ENCODE data around the gene TMEM120A. TPM values are rescaled to one million over a fixed set of nuclear protein-coding genes. Genes with fewer than 3 reads are reported as not detected.

Gene TMEM120A
- total and polyA plus RNA-seq, 2 experiments from 2014 or later = 12.7 to 22.3 TPM

GRCh38 chr7:75969704-75970498 is 24.5 kb downstream of the TMEM120A start:
- Mint-ChIP-seq H3K36me3 (ENCODE audit: low read depth) (peaks cover 25% of the 10 kb centered on the region), H3K4me3 (no peak overlapping the region), H3K27me3 (ENCODE audit: insufficient read depth, low read depth, poor library complexity) (peaks cover 6% of the 10 kb centered on the region)

More at GRCh38 chr7:75969704-75970498, 24.5 kb downstream of the TMEM120A start:
- Histone ChIP-seq H3K36me3 (ENCODE audit: insufficient read depth) (peaks cover 8% of the 10 kb centered on the region; the same call in 1 of the 2 replicates), H3K9me2 (ENCODE audit: insufficient read depth) (no peaks in the 10 kb centered on the region), H3K79me2 (replicated peaks; ENCODE audit: insufficient read depth) (0 out of 2 replicates have a peak, but pooled peaks cover 2% of the 10 kb centered on the region), H3K4me1 (ENCODE audit: insufficient read depth) (no peaks in the 10 kb centered on the region), H3K4me2 (no peak overlapping the region), H2AFZ (no peak overlapping the region), H3K27me3 (ENCODE audit: insufficient read depth) (no peaks in the 10 kb centered on the region), H4K20me1 (replicated peaks; ENCODE audit: insufficient read depth) (no peaks in the 10 kb centered on the region), H3K4me3 (no peak overlapping the region), H3K27ac (ENCODE audit: low read depth) (no peak overlapping the region), H3F3A (replicated peaks; ENCODE audit: low read depth) (no peaks in the 10 kb centered on the region)
- TF ChIP-seq, protein P1, sequence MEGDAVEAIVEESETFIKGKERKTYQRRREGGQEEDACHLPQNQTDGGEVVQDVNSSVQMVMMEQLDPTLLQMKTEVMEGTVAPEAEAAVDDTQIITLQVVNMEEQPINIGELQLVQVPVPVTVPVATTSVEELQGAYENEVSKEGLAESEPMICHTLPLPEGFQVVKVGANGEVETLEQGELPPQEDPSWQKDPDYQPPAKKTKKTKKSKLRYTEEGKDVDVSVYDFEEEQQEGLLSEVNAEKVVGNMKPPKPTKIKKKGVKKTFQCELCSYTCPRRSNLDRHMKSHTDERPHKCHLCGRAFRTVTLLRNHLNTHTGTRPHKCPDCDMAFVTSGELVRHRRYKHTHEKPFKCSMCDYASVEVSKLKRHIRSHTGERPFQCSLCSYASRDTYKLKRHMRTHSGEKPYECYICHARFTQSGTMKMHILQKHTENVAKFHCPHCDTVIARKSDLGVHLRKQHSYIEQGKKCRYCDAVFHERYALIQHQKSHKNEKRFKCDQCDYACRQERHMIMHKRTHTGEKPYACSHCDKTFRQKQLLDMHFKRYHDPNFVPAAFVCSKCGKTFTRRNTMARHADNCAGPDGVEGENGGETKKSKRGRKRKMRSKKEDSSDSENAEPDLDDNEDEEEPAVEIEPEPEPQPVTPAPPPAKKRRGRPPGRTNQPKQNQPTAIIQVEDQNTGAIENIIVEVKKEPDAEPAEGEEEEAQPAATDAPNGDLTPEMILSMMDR (conservative IDR thresholded peaks at IDR 0.05; ENCODE audit: low read depth in 2 of 2) = no peak
- no peak for TF ChIP-seq ZNF462 (CRISPR knock-in tag; IDR thresholded peaks at IDR 0.05)
- no peak for TF ChIP-seq CREB1 (CRISPR knock-in tag; IDR thresholded peaks at IDR 0.05; ENCODE audit: low read depth)
- no peak for TF ChIP-seq REST (IDR thresholded peaks at IDR 0.05; ENCODE audit: unreplicated experiment)
- TF ChIP-seq ZNF331 (CRISPR knock-in tag; IDR thresholded peaks at IDR 0.05; ENCODE audit: low read depth) = no peak
- no peak for TF ChIP-seq EZH2phosphoT487 (IDR thresholded peaks at IDR 0.05; ENCODE audit: unreplicated experiment)
- no peak for TF ChIP-seq NANOG (IDR thresholded peaks at IDR 0.05; ENCODE audit: borderline replicate concordance)
- no peak for TF ChIP-seq EZH2 (IDR thresholded peaks at IDR 0.05; ENCODE audit: low read depth, unreplicated experiment)
- TF ChIP-seq STAT1 (IDR thresholded peaks at IDR 0.05; ENCODE audit: unreplicated experiment) = no peak
- TF ChIP-seq, protein P2, sequence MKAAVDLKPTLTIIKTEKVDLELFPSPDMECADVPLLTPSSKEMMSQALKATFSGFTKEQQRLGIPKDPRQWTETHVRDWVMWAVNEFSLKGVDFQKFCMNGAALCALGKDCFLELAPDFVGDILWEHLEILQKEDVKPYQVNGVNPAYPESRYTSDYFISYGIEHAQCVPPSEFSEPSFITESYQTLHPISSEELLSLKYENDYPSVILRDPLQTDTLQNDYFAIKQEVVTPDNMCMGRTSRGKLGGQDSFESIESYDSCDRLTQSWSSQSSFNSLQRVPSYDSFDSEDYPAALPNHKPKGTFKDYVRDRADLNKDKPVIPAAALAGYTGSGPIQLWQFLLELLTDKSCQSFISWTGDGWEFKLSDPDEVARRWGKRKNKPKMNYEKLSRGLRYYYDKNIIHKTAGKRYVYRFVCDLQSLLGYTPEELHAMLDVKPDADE (IDR thresholded peaks at IDR 0.05) = no peak
- TF ChIP-seq JUNB (IDR thresholded peaks at IDR 0.05; ENCODE audit: unreplicated experiment) = no peak
- TF ChIP-seq ZNF114 (CRISPR knock-in tag; IDR thresholded peaks at IDR 0.05) = no peak
- TF ChIP-seq POLR2AphosphoS5 (IDR thresholded peaks at IDR 0.05; ENCODE audit: low read depth) = no peak
- ATAC-seq = no peak
- DNase-seq (ENCODE audit: low spot score) = no peak
- H3K9me3 Mint-ChIP-seq = no peaks in the 10 kb centered on the region
- peaks cover 6% of the 10 kb centered on the region for H3K4me1 Mint-ChIP-seq
- H3K27ac Mint-ChIP-seq = peak overlapping the region; percentile 46

Data from GM23338 (cell line).